ENCODE results near the gene KLRG1. TPM values are rescaled to one million over a fixed set of nuclear protein-coding genes. Genes with fewer than 3 reads are reported as not detected.

Gene KLRG1
- polyA plus RNA-seq, 1 donor from 2014 or later = 4.7 TPM

- no peaks in the 10 kb centered on the region for H3F3A ChIP-seq (ENCODE audit: insufficient read depth, low read length, poor library complexity, severe bottlenecking)
- TF ChIP-seq TAF1 (IDR thresholded peaks at IDR 0.05; ENCODE audit: low read depth) = no peak
- TF ChIP-seq EP300 (conservative IDR thresholded peaks at IDR 0.05; ENCODE audit: poor library complexity, severe bottlenecking) = no peak
- TF ChIP-seq RAD21 (conservative IDR thresholded peaks at IDR 0.05) = no peak
- H3K4me2 ChIP-seq (ENCODE audit: low read length) = no peak overlapping the region
- H3K9ac ChIP-seq (ENCODE audit: low read length) = no peak overlapping the region
- H3K36me3 ChIP-seq (ENCODE audit: insufficient read depth, low read length) = no peaks in the 10 kb centered on the region
- no peak overlapping the region for H3K4me3 ChIP-seq (ENCODE audit: low read length)
- H3K79me2 ChIP-seq (replicated peaks; ENCODE audit: insufficient read depth, low read length) = no peaks in the 10 kb centered on the region
- H3K27me3 ChIP-seq (ENCODE audit: insufficient read depth, low read depth, low read length) = no peaks in the 10 kb centered on the region
- H3K9me2 ChIP-seq (ENCODE audit: insufficient read depth, low read length) = no peaks in the 10 kb centered on the region
- H4K20me1 ChIP-seq (ENCODE audit: insufficient read depth) = no peaks in the 10 kb centered on the region
- H2AFZ ChIP-seq (ENCODE audit: low read depth, low read length) = no peak overlapping the region
- H3K9me3 ChIP-seq (ENCODE audit: low read length) = no peaks in the 10 kb centered on the region
- no peak overlapping the region for H3K27ac ChIP-seq (ENCODE audit: low read length)
These were observed 52.0 kb downstream of the KLRG1 start for GRCh38 chr12:9041321-9041720.

DNA sequence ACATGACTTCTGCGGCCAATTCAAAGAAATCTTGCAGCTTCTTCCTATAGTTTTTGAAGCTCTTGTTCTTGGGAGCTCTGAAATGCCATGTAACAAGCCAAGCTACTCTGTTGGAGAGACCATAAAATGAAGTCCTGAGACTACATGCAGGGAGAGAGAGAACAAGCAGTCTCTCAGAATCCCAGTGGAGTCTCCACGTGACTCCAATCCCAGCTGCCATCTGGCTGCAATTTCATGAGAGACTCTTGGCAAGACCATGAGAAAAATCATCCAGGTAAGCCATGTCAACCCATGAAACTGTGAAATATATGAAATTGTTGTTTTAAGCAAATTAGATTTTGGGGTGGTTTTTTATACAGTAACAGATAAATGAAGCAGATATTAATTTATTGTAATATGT, 54.4 kb downstream of the KLRG1 start:
- Histone ChIP-seq H2AFZ (ENCODE audit: low read depth, low read length) (no peak overlapping the region), H3K4me3 (ENCODE audit: low read length) (no peak overlapping the region), H3K4me2 (ENCODE audit: low read length) (no peak overlapping the region), H3K9me3 (ENCODE audit: low read length) (no peaks in the 10 kb centered on the region), H3F3A (ENCODE audit: insufficient read depth, low read length, poor library complexity, severe bottlenecking) (no peaks in the 10 kb centered on the region), H4K20me1 (ENCODE audit: insufficient read depth) (no peaks in the 10 kb centered on the region), H3K27me3 (ENCODE audit: insufficient read depth, low read depth, low read length) (no peaks in the 10 kb centered on the region), H3K9me2 (ENCODE audit: insufficient read depth, low read length) (no peaks in the 10 kb centered on the region), H3K27ac (ENCODE audit: low read length) (no peak overlapping the region), H3K9ac (ENCODE audit: low read length) (no peak overlapping the region), H3K36me3 (ENCODE audit: insufficient read depth, low read length) (no peaks in the 10 kb centered on the region), H3K79me2 (replicated peaks; ENCODE audit: insufficient read depth, low read length) (no peaks in the 10 kb centered on the region)
- TF ChIP-seq RAD21 (conservative IDR thresholded peaks at IDR 0.05) (no peak), REST (IDR thresholded peaks at IDR 0.05; ENCODE audit: borderline replicate concordance) (no peak), EZH2 (IDR thresholded peaks at IDR 0.05; ENCODE audit: borderline replicate concordance, insufficient read depth, low read length, poor library complexity, severe bottlenecking) (no peak)

- no peak overlapping the region for H3K4me2 ChIP-seq (ENCODE audit: low read length)
- no peaks in the 10 kb centered on the region for H4K20me1 ChIP-seq (ENCODE audit: insufficient read depth)
- no peak overlapping the region for H3K27ac ChIP-seq (ENCODE audit: low read length)
- H3F3A ChIP-seq (ENCODE audit: insufficient read depth, low read length, poor library complexity, severe bottlenecking) = no peaks in the 10 kb centered on the region
- H3K9me3 ChIP-seq (ENCODE audit: low read length) = no peaks in the 10 kb centered on the region
- H3K4me3 ChIP-seq (ENCODE audit: low read length) = no peak overlapping the region
- no peak overlapping the region for H2AFZ ChIP-seq (ENCODE audit: low read depth, low read length)
- TF ChIP-seq MXI1 (conservative IDR thresholded peaks at IDR 0.05; ENCODE audit: poor library complexity, severe bottlenecking) (no peak), EP300 (conservative IDR thresholded peaks at IDR 0.05; ENCODE audit: poor library complexity, severe bottlenecking) (no peak), REST (IDR thresholded peaks at IDR 0.05; ENCODE audit: borderline replicate concordance) (no peak), SMC3 (conservative IDR thresholded peaks at IDR 0.05; ENCODE audit: poor library complexity) (no peak), RAD21 (conservative IDR thresholded peaks at IDR 0.05) (no peak), EZH2 (IDR thresholded peaks at IDR 0.05; ENCODE audit: borderline replicate concordance, insufficient read depth, low read length, poor library complexity, severe bottlenecking) (no peak), POLR2AphosphoS5 (IDR thresholded peaks at IDR 0.05) (no peak), TAF1 (IDR thresholded peaks at IDR 0.05; ENCODE audit: low read depth) (no peak)
- TF ChIP-seq, protein P1, sequence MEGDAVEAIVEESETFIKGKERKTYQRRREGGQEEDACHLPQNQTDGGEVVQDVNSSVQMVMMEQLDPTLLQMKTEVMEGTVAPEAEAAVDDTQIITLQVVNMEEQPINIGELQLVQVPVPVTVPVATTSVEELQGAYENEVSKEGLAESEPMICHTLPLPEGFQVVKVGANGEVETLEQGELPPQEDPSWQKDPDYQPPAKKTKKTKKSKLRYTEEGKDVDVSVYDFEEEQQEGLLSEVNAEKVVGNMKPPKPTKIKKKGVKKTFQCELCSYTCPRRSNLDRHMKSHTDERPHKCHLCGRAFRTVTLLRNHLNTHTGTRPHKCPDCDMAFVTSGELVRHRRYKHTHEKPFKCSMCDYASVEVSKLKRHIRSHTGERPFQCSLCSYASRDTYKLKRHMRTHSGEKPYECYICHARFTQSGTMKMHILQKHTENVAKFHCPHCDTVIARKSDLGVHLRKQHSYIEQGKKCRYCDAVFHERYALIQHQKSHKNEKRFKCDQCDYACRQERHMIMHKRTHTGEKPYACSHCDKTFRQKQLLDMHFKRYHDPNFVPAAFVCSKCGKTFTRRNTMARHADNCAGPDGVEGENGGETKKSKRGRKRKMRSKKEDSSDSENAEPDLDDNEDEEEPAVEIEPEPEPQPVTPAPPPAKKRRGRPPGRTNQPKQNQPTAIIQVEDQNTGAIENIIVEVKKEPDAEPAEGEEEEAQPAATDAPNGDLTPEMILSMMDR (IDR thresholded peaks at IDR 0.05; ENCODE audit: poor library complexity, severe bottlenecking) = no peak
- no peaks in the 10 kb centered on the region for H3K36me3 ChIP-seq (ENCODE audit: insufficient read depth, low read length)
- no peaks in the 10 kb centered on the region for H3K79me2 ChIP-seq (replicated peaks; ENCODE audit: insufficient read depth, low read length)
- H3K9me2 ChIP-seq (ENCODE audit: insufficient read depth, low read length) = no peaks in the 10 kb centered on the region
- no peaks in the 10 kb centered on the region for H3K27me3 ChIP-seq (ENCODE audit: insufficient read depth, low read depth, low read length)
- no peak overlapping the region for H3K9ac ChIP-seq (ENCODE audit: low read length)
These were observed 57.8 kb downstream of the KLRG1 start for GRCh38 chr12:9047105-9047504.

Data from neural cell (in vitro differentiated cells).